OCI-LY1 (cell line): ENCODE data around the gene LTO1.

Source experiments
- EZH2 ChIP-seq: fragments of 200-600 bp; sonication (generic), shearing (Covaris generic); IDR thresholded peaks from 2 replicates; pipeline ENCODE4 v1.8.0; 2017; ENCODE audit warnings: borderline replicate concordance, mixed run types, mild to moderate bottlenecking, antibody characterized with exemption, low read length, moderate library complexity, mixed read lengths
- TF ChIP-seq, protein P1 (sequence below): fragments of 200-600 bp; sonication (generic), shearing (Covaris generic); IDR thresholded peaks from 2 replicates; pipeline ENCODE4 v1.5.1; 2017; ENCODE audit warnings: mild to moderate bottlenecking, antibody characterized with exemption, low read length, moderate library complexity, mixed read lengths

DNA sequence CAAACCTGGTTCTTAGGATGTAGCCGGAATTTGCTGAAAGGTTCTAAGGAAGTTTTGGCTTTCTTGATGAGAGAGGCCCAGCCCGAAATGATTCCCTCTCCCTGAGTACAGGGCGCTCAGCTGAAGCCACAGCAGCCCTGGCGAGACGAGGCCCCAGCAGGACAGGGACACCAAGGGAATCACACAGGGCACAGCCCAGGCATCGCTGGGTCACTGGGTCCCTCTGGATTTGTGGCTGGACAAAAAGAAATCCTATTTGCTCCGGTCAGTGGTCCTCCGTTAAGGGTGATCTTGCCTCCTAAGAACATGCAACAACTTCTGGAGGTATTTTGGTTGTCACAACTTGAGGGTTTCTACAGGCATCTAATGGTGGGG is 22.3 kb upstream of the LTO1 start:
- TF ChIP-seq, protein P1, sequence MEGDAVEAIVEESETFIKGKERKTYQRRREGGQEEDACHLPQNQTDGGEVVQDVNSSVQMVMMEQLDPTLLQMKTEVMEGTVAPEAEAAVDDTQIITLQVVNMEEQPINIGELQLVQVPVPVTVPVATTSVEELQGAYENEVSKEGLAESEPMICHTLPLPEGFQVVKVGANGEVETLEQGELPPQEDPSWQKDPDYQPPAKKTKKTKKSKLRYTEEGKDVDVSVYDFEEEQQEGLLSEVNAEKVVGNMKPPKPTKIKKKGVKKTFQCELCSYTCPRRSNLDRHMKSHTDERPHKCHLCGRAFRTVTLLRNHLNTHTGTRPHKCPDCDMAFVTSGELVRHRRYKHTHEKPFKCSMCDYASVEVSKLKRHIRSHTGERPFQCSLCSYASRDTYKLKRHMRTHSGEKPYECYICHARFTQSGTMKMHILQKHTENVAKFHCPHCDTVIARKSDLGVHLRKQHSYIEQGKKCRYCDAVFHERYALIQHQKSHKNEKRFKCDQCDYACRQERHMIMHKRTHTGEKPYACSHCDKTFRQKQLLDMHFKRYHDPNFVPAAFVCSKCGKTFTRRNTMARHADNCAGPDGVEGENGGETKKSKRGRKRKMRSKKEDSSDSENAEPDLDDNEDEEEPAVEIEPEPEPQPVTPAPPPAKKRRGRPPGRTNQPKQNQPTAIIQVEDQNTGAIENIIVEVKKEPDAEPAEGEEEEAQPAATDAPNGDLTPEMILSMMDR, result no peak
- no peak for TF ChIP-seq EZH2
